GM21360 (cell line): ENCODE measurements around the gene GPR173.

Experiments used
- ATAC-seq: cut with Tn5 transposase; IDR thresholded peaks from one replicate; pipeline ENCODE4 v1.9.1; 2021; ENCODE audit warnings: mild to moderate bottlenecking, moderate library complexity; ENCODE audit not compliant: unreplicated experiment

Gene GPR173

GRCh38 chrX:53048169-53049126 is at the start of gene GPR173:
TSS of gene GPR173 (plus strand) at chrX:53048789. CDS start at chrX:53076622, 27,833 bp downstream.
- ATAC-seq: no peak

DNA sequence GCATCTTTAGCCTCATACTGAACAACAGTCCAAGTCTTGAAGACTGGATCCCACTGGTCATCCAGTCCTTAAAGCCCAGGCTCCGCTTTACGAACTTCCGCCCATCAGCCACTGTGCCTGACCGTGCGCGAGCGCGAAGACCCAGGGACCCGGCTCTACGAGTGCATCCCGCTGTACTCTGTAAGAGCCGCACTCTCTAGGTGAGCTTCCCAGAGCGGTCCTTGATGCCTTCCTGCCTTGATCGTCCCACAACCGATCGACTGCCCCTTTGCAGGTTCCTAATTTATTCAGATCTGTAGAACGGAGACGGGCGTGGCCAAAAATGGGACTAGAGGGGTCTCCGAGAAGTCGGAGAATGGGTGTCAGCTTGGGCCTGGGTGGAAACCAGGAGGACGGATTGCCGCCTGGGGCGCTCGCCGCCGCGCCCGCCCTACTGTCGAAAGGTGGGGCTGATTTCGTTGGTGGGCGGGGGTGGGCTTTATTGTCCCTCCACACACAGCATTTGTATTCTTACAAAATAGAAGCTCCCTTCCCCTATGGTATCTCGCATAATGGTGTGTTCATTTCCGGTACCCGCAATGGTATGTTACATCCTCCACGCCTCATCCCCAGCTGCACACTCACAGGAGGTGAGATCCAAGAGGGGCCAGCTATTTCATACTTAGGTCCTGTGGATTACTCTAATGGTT is 48.0 kb upstream of the GPR173 start:
- no peak for ATAC-seq

GRCh38 chrX:53001958-53002357 is 46.6 kb upstream of the GPR173 start:
- no peak for ATAC-seq

GRCh38 chrX:53003111-53003510 is 45.5 kb upstream of the GPR173 start:
- no peak for ATAC-seq

DNA sequence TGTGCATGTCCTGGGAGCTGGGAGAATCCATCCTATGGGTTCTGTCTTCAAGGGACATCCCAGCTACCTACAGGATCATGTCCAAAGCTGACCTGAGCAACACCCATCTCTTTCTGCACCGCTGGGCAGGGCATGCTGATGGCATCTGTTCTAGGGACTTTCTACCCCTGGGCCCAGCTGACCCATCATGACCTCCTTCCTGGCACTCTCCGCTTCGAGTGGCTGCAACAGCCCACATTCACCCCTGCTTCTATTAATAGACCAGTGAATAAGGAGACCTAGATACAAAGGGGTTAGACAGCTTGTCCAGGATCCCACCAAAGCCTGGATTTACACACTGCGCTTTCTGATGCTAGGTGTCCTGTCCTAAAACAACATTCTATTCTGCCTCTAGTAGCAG is 44.6 kb upstream of the GPR173 start:
- no peak for ATAC-seq

DNA sequence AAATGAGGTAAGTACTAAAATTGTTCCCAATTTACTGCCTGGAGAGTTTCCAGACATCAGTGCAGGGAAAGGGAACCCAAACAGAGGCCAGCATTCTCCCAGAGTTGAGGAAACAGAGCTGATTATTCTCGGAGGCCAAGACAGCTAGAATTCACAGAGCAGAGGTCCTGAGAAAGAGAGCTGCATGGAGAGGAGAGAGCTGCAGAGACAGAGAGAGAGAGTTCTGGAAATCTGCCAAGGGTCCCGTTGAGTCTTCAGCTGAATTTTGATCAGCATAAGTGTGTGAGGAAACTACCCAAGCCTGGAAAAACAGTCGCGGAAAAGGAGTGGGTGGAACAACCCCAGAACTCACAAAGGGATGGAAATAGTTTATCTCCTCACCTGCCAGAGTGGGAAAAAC is 43.8 kb upstream of the GPR173 start:
- no peak for ATAC-seq

- ATAC-seq: no peak
Measured at GRCh38 chrX:53005327-53005726, 43.3 kb upstream of the GPR173 start.

DNA sequence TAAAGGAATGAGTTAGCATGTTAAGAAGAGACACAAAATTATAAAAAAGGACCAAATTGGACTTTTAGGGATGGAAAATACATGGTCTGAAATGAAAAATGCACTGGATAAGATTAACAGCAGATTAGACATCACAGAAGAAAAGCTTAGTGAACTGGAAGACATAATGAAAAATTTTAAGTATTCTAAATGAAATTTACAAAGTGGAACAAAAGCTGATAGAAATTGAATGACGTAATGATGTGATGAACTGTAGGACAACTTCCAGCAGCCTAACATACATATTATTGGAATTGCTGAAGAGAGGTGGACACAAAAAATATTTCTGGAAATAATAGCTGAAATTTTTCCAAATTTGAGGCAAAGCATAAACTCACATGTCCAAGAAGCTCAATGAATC is 39.6 kb upstream of the GPR173 start:
- ATAC-seq: no peak

- ATAC-seq: no peak
Measured at GRCh38 chrX:53013291-53013690, 35.3 kb upstream of the GPR173 start.

DNA sequence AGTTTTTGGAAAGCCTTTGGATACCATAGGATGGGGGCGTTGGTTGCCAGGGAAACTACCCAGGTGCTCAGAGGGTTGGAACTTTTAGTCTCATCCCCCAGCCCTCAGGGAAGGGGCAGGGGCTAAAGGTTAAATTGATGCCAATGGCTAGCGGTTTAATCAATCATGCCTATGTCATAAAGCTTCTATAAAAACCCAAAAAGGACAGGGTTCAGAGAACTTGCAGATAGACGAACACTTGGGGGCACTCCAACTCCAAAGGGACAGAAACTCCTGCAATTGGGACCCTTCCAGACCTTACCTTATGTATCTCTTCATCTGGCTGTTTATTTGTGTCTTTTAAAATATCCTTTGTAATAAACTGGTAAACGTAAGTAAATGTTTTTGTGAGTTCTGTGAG is 30.0 kb upstream of the GPR173 start:
- ATAC-seq: no peak

DNA sequence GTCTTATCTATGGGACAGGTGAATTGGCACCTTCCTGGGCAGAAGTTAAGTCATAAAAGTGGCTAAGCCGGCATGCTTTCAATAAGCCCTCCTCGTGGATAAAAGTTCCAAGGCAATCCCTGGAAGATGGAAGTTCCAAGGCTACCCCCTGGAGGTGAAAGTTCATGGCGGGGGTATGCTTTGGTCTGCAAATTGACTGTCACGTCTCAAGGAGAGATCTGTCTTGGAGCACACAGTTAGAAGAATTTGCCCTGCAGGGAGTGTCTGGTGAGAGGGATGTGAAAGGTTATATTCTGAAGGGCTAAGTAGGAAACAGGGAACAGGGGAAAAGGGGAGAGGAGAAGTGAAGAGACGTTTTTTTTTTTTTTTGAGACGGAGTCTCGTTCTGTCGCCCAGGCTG is 26.2 kb upstream of the GPR173 start:
- no peak for ATAC-seq

DNA sequence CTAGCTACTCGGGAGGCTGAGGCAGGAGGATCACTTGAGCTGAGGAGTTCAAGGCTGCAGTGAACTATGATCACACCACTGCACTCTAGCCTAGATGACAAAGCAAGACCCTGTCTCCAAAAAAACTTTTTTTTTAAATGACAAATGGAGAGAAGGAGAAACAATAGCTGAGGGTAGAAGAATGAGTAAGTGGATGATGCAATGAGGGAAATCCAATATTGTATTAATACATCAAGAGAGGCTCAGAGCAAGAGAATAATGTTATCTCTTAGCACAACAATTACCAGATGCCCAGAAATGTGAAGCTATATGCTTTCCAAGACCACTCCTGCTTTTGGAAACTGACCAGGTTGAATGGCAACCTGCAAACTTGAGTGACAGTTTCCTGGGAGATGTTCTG is 19.9 kb upstream of the GPR173 start:
- ATAC-seq: no peak

GRCh38 chrX:53031380-53031779 is 17.2 kb upstream of the GPR173 start:
- no peak for ATAC-seq

- ATAC-seq: no peak
Measured at GRCh38 chrX:53036149-53036548, 12.4 kb upstream of the GPR173 start.

- ATAC-seq: no peak
Measured at GRCh38 chrX:53039236-53039635, 9.4 kb upstream of the GPR173 start.

- no peak for ATAC-seq
Measured at GRCh38 chrX:53044995-53045394, 3.6 kb upstream of the GPR173 start.

DNA sequence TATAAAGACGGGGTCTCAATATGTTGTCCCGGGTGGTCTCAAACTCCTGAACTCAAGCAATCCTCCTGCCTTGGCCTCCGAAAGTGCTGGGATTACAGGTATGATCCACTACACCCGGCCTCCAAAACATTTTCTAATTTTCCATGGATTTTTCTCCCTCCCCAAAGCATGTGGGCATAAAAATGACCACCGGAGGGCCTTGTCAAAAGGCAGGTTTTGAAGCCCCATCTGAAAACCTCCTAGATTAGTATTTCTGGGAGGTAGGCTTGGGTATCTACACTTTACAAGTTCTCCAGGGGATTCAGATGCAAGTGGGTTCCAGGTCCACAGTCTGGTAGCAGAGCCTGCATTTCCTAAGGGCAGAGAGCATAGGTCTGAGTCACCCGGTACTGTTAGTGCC is 1.4 kb upstream of the GPR173 start:
- no peak for ATAC-seq

GRCh38 chrX:53049127-53049517 is 533 bp downstream of the GPR173 start:
- ATAC-seq: no peak

- no peak for ATAC-seq
Measured at GRCh38 chrX:53050841-53051240, 2.3 kb downstream of the GPR173 start.

DNA sequence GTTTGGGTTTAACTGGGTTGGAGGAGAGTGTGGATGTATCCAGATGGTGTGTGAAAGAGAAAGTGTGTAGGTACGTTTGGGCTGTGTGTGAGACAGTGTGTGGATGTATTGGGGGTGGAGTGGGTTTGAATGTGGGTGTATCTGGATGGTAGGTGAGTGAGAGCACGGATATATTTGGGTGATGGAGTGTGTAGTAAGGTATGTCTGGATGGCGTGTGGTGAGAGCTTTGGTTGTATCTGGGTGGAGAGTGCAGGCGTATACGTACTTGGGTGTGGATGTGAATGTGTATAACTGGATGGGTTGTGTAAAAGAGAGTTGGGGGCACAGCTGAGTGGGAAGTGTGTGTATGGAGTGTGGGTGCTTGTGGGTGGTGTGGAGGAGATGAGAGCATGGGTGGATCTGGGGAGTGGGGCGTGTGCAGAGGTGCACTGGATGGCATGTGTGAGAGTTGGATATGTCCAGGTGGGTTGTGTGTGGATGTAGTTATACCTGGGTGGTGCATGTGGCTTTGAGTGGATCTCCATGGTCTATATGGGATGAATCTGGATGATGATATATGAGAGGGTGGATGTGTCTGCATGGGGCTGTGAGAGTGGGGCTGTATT is 6.8 kb downstream of the GPR173 start:
- no peak for ATAC-seq

GRCh38 chrX:53056292-53056691 is 7.7 kb downstream of the GPR173 start:
- no peak for ATAC-seq

DNA sequence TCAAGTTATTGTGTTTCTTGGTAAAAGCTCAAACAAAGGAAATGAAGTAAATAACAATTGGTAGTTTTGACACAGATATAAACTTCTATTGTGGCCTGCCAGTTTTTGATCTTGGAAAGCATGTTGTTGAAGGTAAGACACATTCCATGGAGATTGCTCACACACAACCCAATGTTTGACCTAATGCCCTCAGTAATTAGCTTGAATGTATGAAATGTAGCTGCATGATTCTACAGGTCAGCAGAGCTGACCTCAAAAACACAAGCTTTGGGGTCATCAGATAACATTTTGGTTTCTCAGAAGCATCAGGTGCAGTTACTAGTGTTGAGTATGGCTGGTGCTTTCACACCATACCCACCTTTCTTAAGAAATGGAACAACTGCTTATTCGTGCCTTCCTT is 16.5 kb downstream of the GPR173 start:
- ATAC-seq: no peak
